ENCODE data around the gene CLMN.

- TF ChIP-seq NR2C2 (IDR thresholded peaks at IDR 0.05; ENCODE audit: borderline replicate concordance, control insufficient read depth, insufficient read length, low read depth) (no peak), USF2 (IDR thresholded peaks at IDR 0.05; ENCODE audit: borderline replicate concordance, low read depth, low read length) (no peak), POLR2A (IDR thresholded peaks at IDR 0.05; ENCODE audit: low read depth, low read length) (no peak), FOS (IDR thresholded peaks at IDR 0.05; ENCODE audit: borderline replicate concordance, extremely low read depth, insufficient read length) (no peak), KDM1A (IDR thresholded peaks at IDR 0.05; ENCODE audit: borderline replicate concordance) (no peak), ELK1 (IDR thresholded peaks at IDR 0.05; ENCODE audit: low read depth, low read length) (no peak), EZH2 (IDR thresholded peaks at IDR 0.05; ENCODE audit: borderline replicate concordance, control insufficient read depth, low read depth, low read length) (no peak), ZNF274 (IDR thresholded peaks at IDR 0.05; ENCODE audit: insufficient read depth, insufficient read length) (no peak), CHD2 (IDR thresholded peaks at IDR 0.05; ENCODE audit: borderline replicate concordance, low read depth, low read length) (no peak)
- TF ChIP-seq, protein P1, sequence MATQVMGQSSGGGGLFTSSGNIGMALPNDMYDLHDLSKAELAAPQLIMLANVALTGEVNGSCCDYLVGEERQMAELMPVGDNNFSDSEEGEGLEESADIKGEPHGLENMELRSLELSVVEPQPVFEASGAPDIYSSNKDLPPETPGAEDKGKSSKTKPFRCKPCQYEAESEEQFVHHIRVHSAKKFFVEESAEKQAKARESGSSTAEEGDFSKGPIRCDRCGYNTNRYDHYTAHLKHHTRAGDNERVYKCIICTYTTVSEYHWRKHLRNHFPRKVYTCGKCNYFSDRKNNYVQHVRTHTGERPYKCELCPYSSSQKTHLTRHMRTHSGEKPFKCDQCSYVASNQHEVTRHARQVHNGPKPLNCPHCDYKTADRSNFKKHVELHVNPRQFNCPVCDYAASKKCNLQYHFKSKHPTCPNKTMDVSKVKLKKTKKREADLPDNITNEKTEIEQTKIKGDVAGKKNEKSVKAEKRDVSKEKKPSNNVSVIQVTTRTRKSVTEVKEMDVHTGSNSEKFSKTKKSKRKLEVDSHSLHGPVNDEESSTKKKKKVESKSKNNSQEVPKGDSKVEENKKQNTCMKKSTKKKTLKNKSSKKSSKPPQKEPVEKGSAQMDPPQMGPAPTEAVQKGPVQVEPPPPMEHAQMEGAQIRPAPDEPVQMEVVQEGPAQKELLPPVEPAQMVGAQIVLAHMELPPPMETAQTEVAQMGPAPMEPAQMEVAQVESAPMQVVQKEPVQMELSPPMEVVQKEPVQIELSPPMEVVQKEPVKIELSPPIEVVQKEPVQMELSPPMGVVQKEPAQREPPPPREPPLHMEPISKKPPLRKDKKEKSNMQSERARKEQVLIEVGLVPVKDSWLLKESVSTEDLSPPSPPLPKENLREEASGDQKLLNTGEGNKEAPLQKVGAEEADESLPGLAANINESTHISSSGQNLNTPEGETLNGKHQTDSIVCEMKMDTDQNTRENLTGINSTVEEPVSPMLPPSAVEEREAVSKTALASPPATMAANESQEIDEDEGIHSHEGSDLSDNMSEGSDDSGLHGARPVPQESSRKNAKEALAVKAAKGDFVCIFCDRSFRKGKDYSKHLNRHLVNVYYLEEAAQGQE (IDR thresholded peaks at IDR 0.05; ENCODE audit: low read depth, low read length), result no peak
Observed at GRCh38 chr14:95240859-95241813, 78.6 kb downstream of the CLMN start.

All from GM12878 (cell line).